ENCODE results near the gene TANGO6.

TANGO6 gene

DNA sequence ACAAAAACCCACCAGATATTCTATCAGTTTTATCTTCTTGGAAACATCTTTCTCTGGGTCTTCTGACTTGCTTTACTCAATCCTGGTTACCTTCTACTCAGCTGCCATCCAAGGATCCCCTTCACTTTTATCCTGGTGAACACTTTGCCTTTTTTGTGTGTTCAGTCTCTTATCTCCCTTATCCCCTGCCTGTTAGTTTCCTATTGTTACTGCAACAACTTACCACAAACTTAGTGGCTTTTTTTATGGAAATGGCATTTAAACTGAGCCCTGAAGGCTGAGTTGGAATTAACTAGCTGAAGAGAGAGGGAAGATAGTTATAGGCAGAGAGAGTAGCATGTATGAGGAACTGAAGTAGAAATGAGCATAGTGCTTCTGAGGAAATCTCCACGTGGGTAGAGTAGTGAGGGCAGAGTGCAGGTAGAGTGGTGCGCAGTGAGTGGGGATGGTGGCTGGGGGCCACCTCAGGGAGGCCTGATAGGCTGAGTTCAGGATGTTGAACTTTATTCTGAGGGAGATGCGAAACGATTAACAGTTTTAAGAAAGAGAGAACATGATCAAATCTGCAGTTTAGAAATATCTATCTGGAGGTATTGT, 26.3 kb downstream of the TANGO6 start:
- H3K36me3 ChIP-seq (ENCODE audit: insufficient read depth, low read depth, low read length), result no peaks in the 10 kb centered on the region

DNA sequence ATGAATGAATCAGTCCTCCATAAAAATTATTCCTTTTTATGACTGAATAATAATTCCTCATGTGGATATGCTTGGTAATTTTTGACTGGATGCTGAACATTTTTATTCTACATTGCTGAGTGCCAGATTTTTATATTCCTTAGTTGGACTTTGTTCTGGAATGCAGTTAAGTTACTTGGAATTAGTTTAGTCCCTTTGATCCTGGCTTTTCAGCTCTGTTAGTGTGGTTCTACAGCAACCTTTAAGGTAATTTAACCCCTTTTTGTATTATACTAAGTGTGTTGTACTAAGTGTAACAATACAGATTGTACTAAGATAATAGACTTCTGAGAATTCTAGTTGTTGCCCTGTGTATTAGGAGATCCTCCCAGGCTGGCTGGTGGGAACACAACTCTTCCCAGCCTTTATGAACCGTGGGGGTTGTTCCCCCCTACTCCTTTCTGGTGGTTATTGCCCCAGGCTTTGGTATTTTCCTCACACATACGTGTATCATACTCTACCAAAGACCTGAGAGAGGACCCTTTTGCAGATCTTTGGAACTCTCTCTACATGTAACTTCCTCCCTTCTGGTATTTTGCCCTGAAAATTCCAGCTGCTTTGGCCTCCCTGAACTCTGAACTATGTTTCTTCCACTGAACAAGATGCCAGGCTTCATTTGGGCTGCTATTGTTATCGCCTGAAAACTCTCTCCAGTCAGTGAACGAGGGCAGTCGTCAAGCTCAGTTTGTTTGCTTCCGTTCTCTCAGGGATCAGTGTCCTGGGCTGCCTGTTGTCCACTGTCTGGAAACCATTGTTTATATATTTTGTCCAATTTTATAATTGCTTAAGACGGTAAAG, 30.5 kb downstream of the TANGO6 start:
- Histone ChIP-seq H3K9me3 (ENCODE audit: insufficient read depth, low read depth, low read length) (no peaks in the 10 kb centered on the region), H3K27ac (ENCODE audit: low read length) (no peak overlapping the region), H3K4me1 (ENCODE audit: insufficient read depth, low read length) (peaks cover 12% of the 10 kb centered on the region), H3K36me3 (ENCODE audit: insufficient read depth, low read depth, low read length) (peaks cover 21% of the 10 kb centered on the region; the same call in 1 of the 2 replicates), H3K27me3 (ENCODE audit: insufficient read depth, low read length) (no peaks in the 10 kb centered on the region), H3K4me3 (ENCODE audit: low read length) (no peak overlapping the region), H3K9ac (ENCODE audit: low read depth, low read length) (no peak overlapping the region)

More for the DNA sequence above, 26.3 kb downstream of the TANGO6 start:
- no peak overlapping the region for H3K4me3 ChIP-seq (ENCODE audit: low read length)
- H3K27me3 ChIP-seq (ENCODE audit: insufficient read depth, low read length), result no peaks in the 10 kb centered on the region
- H3K9me3 ChIP-seq (ENCODE audit: insufficient read depth, low read depth, low read length), result no peaks in the 10 kb centered on the region
- H3K27ac ChIP-seq (ENCODE audit: low read length), result no peak overlapping the region
- peak overlapping the region; percentile 39; the same call in 1 of the 2 replicates for H3K9ac ChIP-seq (ENCODE audit: low read depth, low read length)
- H3K4me1 ChIP-seq (ENCODE audit: insufficient read depth, low read length), result peaks cover 13% of the 10 kb centered on the region

DNA sequence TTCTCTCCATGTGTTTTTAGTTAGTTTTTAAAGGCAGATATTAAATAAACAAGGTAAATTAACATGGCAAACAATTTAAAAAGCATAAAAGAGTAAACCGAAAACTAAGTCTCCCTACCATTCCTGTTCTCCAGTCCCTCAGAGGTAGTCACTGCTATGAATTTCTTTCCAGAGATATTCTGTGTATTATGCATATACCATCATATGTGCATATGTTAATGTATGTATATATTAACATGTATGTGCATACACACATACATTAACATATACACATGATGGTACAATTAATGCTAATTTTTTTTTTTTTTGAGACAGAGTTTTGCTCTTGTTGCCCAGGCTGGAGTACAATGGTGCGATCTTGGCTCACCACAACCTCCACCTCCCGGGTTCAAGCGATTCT, 32.5 kb downstream of the TANGO6 start:
- Histone ChIP-seq H3K36me3 (ENCODE audit: insufficient read depth, low read depth, low read length) (peaks cover 26% of the 10 kb centered on the region; the same call in 1 of the 2 replicates), H3K9ac (ENCODE audit: low read depth, low read length) (no peak overlapping the region), H3K27me3 (ENCODE audit: insufficient read depth, low read length) (no peaks in the 10 kb centered on the region), H3K9me3 (ENCODE audit: insufficient read depth, low read depth, low read length) (no peaks in the 10 kb centered on the region), H3K4me3 (ENCODE audit: low read length) (no peak overlapping the region), H3K4me1 (ENCODE audit: insufficient read depth, low read length) (no peaks in the 10 kb centered on the region), H3K27ac (ENCODE audit: low read length) (no peak overlapping the region)

DNA sequence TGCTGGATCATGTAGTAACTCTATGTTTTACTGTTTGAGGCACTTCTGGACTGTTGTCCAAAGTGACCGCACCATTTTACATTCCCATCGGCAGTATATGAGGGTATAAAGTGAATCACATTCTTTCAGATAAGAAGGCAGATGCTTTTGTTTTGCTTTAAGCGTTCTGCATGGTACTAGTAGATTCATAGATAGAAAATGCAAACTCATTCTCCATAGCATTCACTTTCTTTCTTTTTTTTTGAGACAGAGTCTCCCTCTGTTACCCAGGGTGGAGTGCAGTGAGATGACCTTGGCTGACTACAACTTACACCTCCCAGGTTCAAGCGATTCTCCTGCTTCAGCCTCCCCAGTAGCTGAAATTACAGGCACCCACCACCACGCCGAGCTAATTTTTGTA, 40.4 kb downstream of the TANGO6 start:
- Histone ChIP-seq H3K4me1 (ENCODE audit: insufficient read depth, low read length) (no peaks in the 10 kb centered on the region), H3K9ac (ENCODE audit: low read depth, low read length) (no peak overlapping the region), H3K27me3 (ENCODE audit: insufficient read depth, low read length) (no peaks in the 10 kb centered on the region), H3K27ac (ENCODE audit: low read length) (no peak overlapping the region), H3K36me3 (ENCODE audit: insufficient read depth, low read depth, low read length) (peaks cover 10% of the 10 kb centered on the region; the same call in 1 of the 2 replicates), H3K9me3 (ENCODE audit: insufficient read depth, low read depth, low read length) (no peaks in the 10 kb centered on the region), H3K4me3 (ENCODE audit: low read length) (no peak overlapping the region)

DNA sequence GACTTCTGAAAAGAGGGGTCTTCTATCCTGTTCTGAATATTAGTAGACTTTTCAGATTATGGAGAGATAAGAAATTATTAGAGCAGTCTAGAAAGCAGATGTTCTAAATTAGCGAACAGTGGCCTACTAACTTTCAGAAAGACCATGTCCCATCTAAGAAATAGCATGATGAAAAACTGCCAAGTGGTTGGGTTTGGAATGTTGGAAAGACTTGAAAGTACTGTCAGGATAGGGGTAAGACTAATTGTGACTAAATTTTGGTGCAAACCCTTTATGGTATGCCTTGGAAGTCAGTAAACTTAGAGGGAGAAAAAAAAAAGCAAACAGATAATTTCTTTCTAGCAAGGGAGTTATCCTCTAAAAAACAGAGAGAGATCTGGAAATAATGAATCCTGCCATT, 41.1 kb downstream of the TANGO6 start:
- H3K36me3 ChIP-seq (ENCODE audit: insufficient read depth, low read depth, low read length), result peaks cover 8% of the 10 kb centered on the region; the same call in 1 of the 2 replicates
- H3K4me1 ChIP-seq (ENCODE audit: insufficient read depth, low read length), result no peaks in the 10 kb centered on the region
- no peak overlapping the region for H3K4me3 ChIP-seq (ENCODE audit: low read length)
- no peaks in the 10 kb centered on the region for H3K27me3 ChIP-seq (ENCODE audit: insufficient read depth, low read length)
- no peak overlapping the region for H3K27ac ChIP-seq (ENCODE audit: low read length)
- H3K9me3 ChIP-seq (ENCODE audit: insufficient read depth, low read depth, low read length), result no peaks in the 10 kb centered on the region
- H3K9ac ChIP-seq (ENCODE audit: low read depth, low read length), result no peak overlapping the region

DNA sequence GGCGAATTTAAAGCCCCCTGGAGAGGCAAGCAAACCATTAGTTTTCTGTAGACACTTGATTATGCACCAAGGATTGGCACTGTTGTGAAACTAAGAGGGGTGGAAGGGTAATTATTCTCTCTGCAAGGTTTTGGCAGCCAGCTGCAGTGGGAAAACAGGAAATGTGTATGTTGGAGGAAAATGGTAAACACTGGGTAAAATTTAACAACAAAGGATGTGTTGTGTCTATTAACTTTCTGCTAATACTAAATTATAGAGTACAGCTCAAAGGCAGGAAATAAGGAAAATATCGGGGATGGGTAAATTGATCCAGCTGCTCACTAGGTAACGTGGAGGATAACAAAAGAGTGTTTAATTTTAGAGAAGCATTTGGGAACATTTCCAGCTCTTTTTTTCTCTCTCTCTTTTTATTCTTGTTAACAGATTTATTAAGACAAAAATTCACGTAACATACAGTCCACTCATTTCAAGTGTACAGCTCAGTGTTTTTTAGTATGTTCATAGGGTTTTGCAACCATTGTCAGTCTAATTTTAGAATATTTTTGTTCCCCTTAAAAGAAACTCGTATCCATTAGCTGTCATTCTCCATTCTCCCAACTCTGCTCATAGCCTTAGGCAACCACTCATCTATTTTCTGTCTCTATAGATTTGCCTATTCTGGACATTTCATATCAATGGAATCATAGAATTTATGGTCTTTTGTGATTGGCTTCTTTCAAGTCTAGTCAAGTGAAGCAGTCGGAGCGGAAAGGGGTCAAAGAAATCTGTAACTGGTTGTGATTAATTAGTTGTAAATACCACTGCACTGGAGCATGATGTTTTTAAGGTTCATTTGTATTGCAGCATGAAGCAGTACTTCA, 41.8 kb downstream of the TANGO6 start:
- Histone ChIP-seq H3K9ac (ENCODE audit: low read depth, low read length) (no peak overlapping the region), H3K36me3 (ENCODE audit: insufficient read depth, low read depth, low read length) (peaks cover 8% of the 10 kb centered on the region; the same call in 1 of the 2 replicates), H3K4me3 (ENCODE audit: low read length) (no peak overlapping the region), H3K27ac (ENCODE audit: low read length) (no peak overlapping the region), H3K4me1 (ENCODE audit: insufficient read depth, low read length) (no peaks in the 10 kb centered on the region), H3K9me3 (ENCODE audit: insufficient read depth, low read depth, low read length) (no peaks in the 10 kb centered on the region), H3K27me3 (ENCODE audit: insufficient read depth, low read length) (no peaks in the 10 kb centered on the region)

DNA sequence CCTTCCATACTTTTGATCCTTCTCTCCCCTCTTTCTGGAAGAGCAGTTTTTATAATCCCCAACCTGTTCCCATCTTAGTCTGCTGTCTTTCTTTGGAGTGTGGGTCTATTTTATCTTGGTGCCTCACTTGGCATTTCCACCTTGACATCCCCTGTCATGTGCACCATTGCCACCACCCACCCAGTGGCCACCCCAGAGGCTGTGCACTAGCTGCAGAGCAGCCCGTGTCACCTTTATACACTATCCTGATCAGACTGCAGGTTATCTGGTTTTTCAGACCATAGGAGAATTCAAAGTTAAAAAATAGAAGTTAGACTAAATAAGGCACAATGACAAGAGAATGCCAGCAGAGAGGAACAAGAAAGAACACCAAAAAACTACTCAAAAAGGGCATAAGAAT, 43.8 kb downstream of the TANGO6 start:
- Histone ChIP-seq H3K9ac (ENCODE audit: low read depth, low read length) (no peak overlapping the region), H3K9me3 (ENCODE audit: insufficient read depth, low read depth, low read length) (no peaks in the 10 kb centered on the region), H3K36me3 (ENCODE audit: insufficient read depth, low read depth, low read length) (no peaks in the 10 kb centered on the region), H3K27me3 (ENCODE audit: insufficient read depth, low read length) (no peaks in the 10 kb centered on the region), H3K4me3 (ENCODE audit: low read length) (no peak overlapping the region), H3K27ac (ENCODE audit: low read length) (no peak overlapping the region), H3K4me1 (ENCODE audit: insufficient read depth, low read length) (no peaks in the 10 kb centered on the region)

DNA sequence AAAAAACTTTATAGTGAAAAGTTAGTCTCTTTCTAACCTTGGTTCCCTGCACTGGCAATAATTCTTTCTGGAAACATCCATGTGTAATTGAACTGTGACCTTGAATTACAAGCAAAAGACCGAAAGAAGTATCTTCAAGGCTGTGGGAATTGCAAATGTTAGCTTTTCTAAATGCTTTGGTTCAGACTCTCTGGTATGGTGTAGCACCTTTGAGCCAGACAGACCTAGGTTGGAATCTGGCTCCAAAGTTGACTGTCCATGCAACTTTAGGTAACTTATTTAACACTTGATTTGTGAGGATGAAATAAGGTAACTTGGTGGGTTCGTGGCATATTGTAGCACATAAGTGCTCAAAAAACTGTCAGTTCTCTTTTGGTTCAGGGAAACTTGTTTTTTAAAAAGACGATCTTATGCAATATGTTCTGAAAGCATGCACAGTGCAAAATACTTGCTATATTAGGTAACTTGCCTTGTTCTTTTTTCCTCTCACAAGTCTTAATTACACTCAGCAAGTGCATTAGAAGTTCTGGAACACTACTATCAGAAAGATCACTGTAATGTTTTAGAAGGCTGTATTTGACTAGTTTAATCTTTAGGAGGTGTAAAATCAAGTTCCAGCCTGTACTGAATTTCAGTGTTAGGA, 46.3 kb downstream of the TANGO6 start:
- H3K27me3 ChIP-seq (ENCODE audit: insufficient read depth, low read length), result no peaks in the 10 kb centered on the region
- H3K4me3 ChIP-seq (ENCODE audit: low read length), result no peak overlapping the region
- H3K9me3 ChIP-seq (ENCODE audit: insufficient read depth, low read depth, low read length), result no peaks in the 10 kb centered on the region
- no peak overlapping the region for H3K27ac ChIP-seq (ENCODE audit: low read length)
- no peak overlapping the region for H3K9ac ChIP-seq (ENCODE audit: low read depth, low read length)
- H3K4me1 ChIP-seq (ENCODE audit: insufficient read depth, low read length), result no peaks in the 10 kb centered on the region
- no peaks in the 10 kb centered on the region for H3K36me3 ChIP-seq (ENCODE audit: insufficient read depth, low read depth, low read length)

DNA sequence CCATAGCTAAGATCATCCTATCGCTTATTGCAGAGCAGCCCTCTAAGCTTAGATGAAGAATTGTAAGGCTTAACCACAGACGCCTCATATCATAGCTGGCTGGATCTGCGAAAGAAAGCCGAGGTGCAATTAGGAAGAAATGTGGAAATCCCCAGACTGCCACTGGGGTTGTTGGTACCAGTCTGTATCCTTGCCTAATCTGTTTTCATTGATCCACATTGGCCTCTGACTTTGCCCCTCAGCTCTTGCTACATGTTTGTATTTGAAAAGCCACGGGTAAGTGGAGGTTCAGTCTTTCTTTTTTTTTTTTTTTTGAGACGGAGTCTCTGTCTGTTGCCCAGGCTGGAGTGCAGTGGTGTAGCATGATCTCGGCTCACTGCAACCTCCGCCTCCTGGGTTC, 48.9 kb downstream of the TANGO6 start:
- no peak overlapping the region for H3K4me3 ChIP-seq (ENCODE audit: low read length)
- H3K27me3 ChIP-seq (ENCODE audit: insufficient read depth, low read length), result no peaks in the 10 kb centered on the region
- no peaks in the 10 kb centered on the region for H3K36me3 ChIP-seq (ENCODE audit: insufficient read depth, low read depth, low read length)
- H3K9ac ChIP-seq (ENCODE audit: low read depth, low read length), result no peak overlapping the region
- no peaks in the 10 kb centered on the region for H3K9me3 ChIP-seq (ENCODE audit: insufficient read depth, low read depth, low read length)
- no peaks in the 10 kb centered on the region for H3K4me1 ChIP-seq (ENCODE audit: insufficient read depth, low read length)
- H3K27ac ChIP-seq (ENCODE audit: low read length), result no peak overlapping the region

DNA sequence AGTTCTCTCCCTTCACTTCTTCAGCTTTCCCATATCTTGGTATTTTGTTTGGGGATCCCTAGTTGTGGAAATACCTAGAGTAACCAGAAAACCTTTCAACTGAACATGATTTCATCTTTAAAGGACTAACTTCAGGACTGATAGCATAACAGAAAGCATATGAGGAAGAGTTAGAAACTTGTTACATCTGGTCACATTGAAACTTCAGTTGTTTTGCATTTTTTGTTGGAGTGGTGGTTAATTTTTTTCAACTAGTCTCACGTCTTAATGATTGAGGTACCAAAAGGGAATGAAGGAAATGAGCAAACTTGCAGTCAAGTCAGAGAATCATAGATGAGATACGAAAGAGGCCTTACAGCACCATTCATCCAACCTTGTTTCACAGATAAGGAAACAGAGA, 49.6 kb downstream of the TANGO6 start:
- Histone ChIP-seq H3K36me3 (ENCODE audit: insufficient read depth, low read depth, low read length) (no peaks in the 10 kb centered on the region), H3K4me3 (ENCODE audit: low read length) (no peak overlapping the region), H3K9me3 (ENCODE audit: insufficient read depth, low read depth, low read length) (no peaks in the 10 kb centered on the region), H3K27ac (ENCODE audit: low read length) (no peak overlapping the region), H3K27me3 (ENCODE audit: insufficient read depth, low read length) (no peaks in the 10 kb centered on the region), H3K4me1 (ENCODE audit: insufficient read depth, low read length) (no peaks in the 10 kb centered on the region), H3K9ac (ENCODE audit: low read depth, low read length) (no peak overlapping the region)

Data from iPS-20b (cell line).